ENCODE data around the gene CDH2. TPM values are rescaled to one million over a fixed set of nuclear protein-coding genes. Genes with fewer than 3 reads are reported as not detected.

Gene CDH2
- total RNA-seq, 1 donor from 2014 or later = 198 TPM

GRCh38 chr18:28063271-28063761 is 113.6 kb downstream of the CDH2 start:
- H3K36me3 Mint-ChIP-seq (ENCODE audit: low read depth) = peaks cover 7% of the 10 kb centered on the region
- peaks cover 87% of the 10 kb centered on the region for H3K4me1 Mint-ChIP-seq (ENCODE audit: low read depth)
- no peaks in the 10 kb centered on the region for H3K27me3 Mint-ChIP-seq (ENCODE audit: low read depth)
- H3K4me3 Mint-ChIP-seq (ENCODE audit: unreplicated experiment) = peak overlapping the region; percentile 7
- H3K9me3 Mint-ChIP-seq (ENCODE audit: low read depth) = peaks cover 25% of the 10 kb centered on the region
- DNase-seq (ENCODE audit: low spot score) = no peak
- H3K27ac Mint-ChIP-seq (ENCODE audit: unreplicated experiment) = peak overlapping the region; percentile 90
- TF ChIP-seq, protein P1, sequence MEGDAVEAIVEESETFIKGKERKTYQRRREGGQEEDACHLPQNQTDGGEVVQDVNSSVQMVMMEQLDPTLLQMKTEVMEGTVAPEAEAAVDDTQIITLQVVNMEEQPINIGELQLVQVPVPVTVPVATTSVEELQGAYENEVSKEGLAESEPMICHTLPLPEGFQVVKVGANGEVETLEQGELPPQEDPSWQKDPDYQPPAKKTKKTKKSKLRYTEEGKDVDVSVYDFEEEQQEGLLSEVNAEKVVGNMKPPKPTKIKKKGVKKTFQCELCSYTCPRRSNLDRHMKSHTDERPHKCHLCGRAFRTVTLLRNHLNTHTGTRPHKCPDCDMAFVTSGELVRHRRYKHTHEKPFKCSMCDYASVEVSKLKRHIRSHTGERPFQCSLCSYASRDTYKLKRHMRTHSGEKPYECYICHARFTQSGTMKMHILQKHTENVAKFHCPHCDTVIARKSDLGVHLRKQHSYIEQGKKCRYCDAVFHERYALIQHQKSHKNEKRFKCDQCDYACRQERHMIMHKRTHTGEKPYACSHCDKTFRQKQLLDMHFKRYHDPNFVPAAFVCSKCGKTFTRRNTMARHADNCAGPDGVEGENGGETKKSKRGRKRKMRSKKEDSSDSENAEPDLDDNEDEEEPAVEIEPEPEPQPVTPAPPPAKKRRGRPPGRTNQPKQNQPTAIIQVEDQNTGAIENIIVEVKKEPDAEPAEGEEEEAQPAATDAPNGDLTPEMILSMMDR (IDR thresholded peaks at IDR 0.05) = no peak

GRCh38 chr18:28062443-28062842 is 114.5 kb downstream of the CDH2 start:
- Mint-ChIP-seq H3K36me3 (ENCODE audit: low read depth) (peaks cover 3% of the 10 kb centered on the region), H3K4me1 (ENCODE audit: low read depth) (peaks cover 82% of the 10 kb centered on the region), H3K9me3 (ENCODE audit: low read depth) (peaks cover 23% of the 10 kb centered on the region), H3K4me3 (ENCODE audit: unreplicated experiment) (no peak overlapping the region), H3K27me3 (ENCODE audit: low read depth) (no peaks in the 10 kb centered on the region), H3K27ac (ENCODE audit: unreplicated experiment) (peak overlapping the region; percentile 90)
- DNase-seq (ENCODE audit: low spot score) = no peak
- TF ChIP-seq, protein P1 (IDR thresholded peaks at IDR 0.05) = no peak

- Mint-ChIP-seq H3K36me3 (ENCODE audit: low read depth) (no peaks in the 10 kb centered on the region), H3K4me1 (ENCODE audit: low read depth) (peaks cover 85% of the 10 kb centered on the region), H3K27me3 (ENCODE audit: low read depth) (no peaks in the 10 kb centered on the region), H3K9me3 (ENCODE audit: low read depth) (peaks cover 14% of the 10 kb centered on the region), H3K27ac (ENCODE audit: unreplicated experiment) (no peak overlapping the region), H3K4me3 (ENCODE audit: unreplicated experiment) (no peak overlapping the region)
- TF ChIP-seq, protein P1 (IDR thresholded peaks at IDR 0.05) = no peak
- DNase-seq (ENCODE audit: low spot score) = no peak
Measured at GRCh38 chr18:28059861-28060260, 117.1 kb downstream of the CDH2 start.

- H3K27ac Mint-ChIP-seq (ENCODE audit: unreplicated experiment) = peak overlapping the region; percentile 81
Measured at GRCh38 chr18:28050545-28050944, 126.4 kb downstream of the CDH2 start.

GRCh38 chr18:28048612-28049011 is 128.3 kb downstream of the CDH2 start:
- Mint-ChIP-seq H3K4me3 (ENCODE audit: unreplicated experiment) (no peak overlapping the region), H3K27me3 (ENCODE audit: low read depth) (no peaks in the 10 kb centered on the region), H3K27ac (ENCODE audit: unreplicated experiment) (no peak overlapping the region), H3K4me1 (ENCODE audit: low read depth) (peaks cover 39% of the 10 kb centered on the region), H3K36me3 (ENCODE audit: low read depth) (peaks cover 2% of the 10 kb centered on the region), H3K9me3 (ENCODE audit: low read depth) (no peaks in the 10 kb centered on the region)
- TF ChIP-seq, protein P1 (IDR thresholded peaks at IDR 0.05) = no peak
- no peak for DNase-seq (ENCODE audit: low spot score)

More at GRCh38 chr18:28050545-28050944, 126.4 kb downstream of the CDH2 start:
- H3K9me3 Mint-ChIP-seq (ENCODE audit: low read depth) = no peaks in the 10 kb centered on the region
- H3K36me3 Mint-ChIP-seq (ENCODE audit: low read depth) = peaks cover 2% of the 10 kb centered on the region
- no peaks in the 10 kb centered on the region for H3K27me3 Mint-ChIP-seq (ENCODE audit: low read depth)
- H3K4me1 Mint-ChIP-seq (ENCODE audit: low read depth) = peaks cover 44% of the 10 kb centered on the region
- DNase-seq (ENCODE audit: low spot score) = no peak
- H3K4me3 Mint-ChIP-seq (ENCODE audit: unreplicated experiment) = no peak overlapping the region
- TF ChIP-seq, protein P1 (IDR thresholded peaks at IDR 0.05) = no peak
